GM10248 (cell line): Measurements from ENCODE around the gene ERMP1.

ENCODE experiments used
- CTCF ChIA-PET: fragments of 300-600 bp; sonication (Branson Sonifier 250); formaldehyde crosslinking; extraction: SDS; loops from one replicate; lab custom pipeline; 2021; ENCODE audit warnings: antibody characterized with exemption; lab: Yijun Ruan, JAX
- POLR2A ChIA-PET: fragments of 350-650 bp; sonication (Branson Sonifier 250); formaldehyde crosslinking; extraction: SDS; loops from one replicate; lab custom pipeline; 2020; ENCODE audit warnings: antibody characterized with exemption; lab: Yijun Ruan, JAX
- DNase-seq: peaks from one replicate; pipeline ENCODE4 v3.0.0; 2012; ENCODE audit errors: extremely low spot score
- TF ChIP-seq, protein P1 (sequence below): IDR thresholded peaks from 2 replicates; pipeline ENCODE4 v1.5.1; 2012; ENCODE audit warnings: mild to moderate bottlenecking, low read depth; ENCODE audit errors: extremely low read depth, missing control alignments, control extremely low read depth

ERMP1 gene

DNA sequence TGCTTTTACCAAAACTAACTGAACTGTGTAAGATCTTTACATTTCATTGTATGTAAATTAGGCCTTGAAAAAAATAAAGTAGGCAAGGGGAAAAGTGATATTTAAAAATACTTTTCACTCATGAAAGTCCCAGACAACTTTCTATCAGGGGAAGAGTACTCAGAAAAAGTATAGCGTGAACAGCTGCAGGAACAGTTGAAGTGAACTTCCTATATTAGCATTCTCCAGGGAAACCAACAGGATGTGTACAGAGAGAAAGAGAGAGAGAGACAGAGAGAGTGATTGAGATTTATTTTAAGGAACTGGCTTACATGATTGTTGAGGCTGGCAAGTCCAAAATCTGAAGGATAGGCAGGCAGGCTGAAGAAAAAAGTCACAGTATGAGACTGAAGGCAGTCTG is 42.0 kb downstream of the ERMP1 start:
- POLR2A ChIA-PET, result no interaction called here
- TF ChIP-seq, protein P1, sequence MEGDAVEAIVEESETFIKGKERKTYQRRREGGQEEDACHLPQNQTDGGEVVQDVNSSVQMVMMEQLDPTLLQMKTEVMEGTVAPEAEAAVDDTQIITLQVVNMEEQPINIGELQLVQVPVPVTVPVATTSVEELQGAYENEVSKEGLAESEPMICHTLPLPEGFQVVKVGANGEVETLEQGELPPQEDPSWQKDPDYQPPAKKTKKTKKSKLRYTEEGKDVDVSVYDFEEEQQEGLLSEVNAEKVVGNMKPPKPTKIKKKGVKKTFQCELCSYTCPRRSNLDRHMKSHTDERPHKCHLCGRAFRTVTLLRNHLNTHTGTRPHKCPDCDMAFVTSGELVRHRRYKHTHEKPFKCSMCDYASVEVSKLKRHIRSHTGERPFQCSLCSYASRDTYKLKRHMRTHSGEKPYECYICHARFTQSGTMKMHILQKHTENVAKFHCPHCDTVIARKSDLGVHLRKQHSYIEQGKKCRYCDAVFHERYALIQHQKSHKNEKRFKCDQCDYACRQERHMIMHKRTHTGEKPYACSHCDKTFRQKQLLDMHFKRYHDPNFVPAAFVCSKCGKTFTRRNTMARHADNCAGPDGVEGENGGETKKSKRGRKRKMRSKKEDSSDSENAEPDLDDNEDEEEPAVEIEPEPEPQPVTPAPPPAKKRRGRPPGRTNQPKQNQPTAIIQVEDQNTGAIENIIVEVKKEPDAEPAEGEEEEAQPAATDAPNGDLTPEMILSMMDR, result no peak
- CTCF ChIA-PET, result no interaction called here
- DNase-seq, result no peak

DNA sequence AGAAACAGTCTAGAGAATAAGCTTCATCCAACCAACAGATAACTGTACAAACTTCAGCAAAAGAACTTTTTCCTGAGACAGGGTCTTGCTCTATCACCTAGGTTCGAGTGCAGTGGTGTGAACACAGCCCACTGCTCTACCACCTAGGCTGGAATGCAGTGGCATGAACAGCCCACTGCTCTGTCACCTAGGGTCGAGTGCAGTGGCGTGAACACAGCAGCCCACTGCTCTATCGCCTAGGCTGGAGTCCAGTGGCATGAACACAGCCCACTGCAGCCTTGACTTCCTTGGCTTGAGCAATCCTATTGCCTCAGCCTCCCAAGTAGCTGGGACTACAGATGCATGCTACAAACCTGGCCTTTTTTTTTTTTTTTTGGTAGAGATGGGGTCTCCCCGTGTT is 43.4 kb downstream of the ERMP1 start:
- ChIA-PET POLR2A (no interaction called here), CTCF (interaction anchor here (0.9 kb wide), 1 partner anchor 11 kb away, joined by 4 read pairs; no protein-coding TSS in a partner anchor)
- DNase-seq, result no peak
- TF ChIP-seq, protein P1, result no peak

DNA sequence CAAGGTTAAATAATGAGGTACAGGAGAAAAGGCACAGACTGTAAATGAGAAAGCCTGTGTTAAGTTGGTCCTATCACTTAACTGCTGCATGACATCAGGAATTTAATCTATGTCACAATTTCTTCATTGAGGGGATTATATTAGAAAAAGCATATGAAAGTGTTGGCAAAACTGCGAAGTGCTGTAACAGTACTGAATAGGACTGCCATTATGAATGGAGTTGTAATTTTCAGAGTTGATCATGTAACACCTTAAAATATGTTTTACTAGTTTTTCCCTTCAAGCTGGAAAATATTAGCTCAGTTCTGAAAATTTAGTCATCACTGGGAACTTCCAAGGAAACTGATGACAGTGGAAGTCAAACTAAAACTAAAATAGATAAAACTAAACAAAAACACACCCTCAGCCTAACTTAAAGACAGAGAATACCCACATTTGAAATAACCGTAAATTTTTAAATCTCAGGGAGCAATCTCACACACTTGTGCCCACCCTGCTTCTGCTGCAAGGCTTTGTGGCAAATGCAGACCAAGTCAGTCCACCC is 45.1 kb downstream of the ERMP1 start:
- CTCF ChIA-PET, result interaction anchor here (0.9 kb wide), 1 partner anchor 13 kb away, joined by 3 read pairs; no protein-coding TSS in a partner anchor
- no peak for DNase-seq
- POLR2A ChIA-PET, result no interaction called here
- TF ChIP-seq, protein P1, result no peak

DNA sequence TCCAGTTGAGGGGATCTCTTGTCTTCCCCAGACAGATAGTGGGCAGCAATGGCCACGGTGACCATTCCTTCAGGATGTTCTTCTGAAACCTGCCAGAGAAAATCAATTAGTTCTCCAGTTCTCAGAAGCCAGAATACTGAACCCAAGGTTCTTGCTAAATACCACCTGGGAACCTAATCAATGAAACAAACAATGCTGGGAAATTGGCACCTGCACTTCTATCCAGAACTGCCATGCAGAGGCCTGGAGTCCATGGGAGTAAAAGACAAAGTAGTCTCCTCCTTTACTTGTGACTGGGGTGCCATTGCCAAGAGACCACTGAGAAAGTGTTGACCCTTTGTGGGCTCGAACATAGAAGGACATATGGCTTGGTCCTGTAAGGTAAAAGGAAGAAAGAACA is 45.7 kb downstream of the ERMP1 start:
- CTCF ChIA-PET, result interaction anchor here (0.9 to 1.9 kb wide), 3 partner anchors 13 to 35 kb away, joined by 3 to 6 read pairs (median 4); no protein-coding TSS in a partner anchor
- POLR2A ChIA-PET, result no interaction called here
- DNase-seq, result no peak

DNA sequence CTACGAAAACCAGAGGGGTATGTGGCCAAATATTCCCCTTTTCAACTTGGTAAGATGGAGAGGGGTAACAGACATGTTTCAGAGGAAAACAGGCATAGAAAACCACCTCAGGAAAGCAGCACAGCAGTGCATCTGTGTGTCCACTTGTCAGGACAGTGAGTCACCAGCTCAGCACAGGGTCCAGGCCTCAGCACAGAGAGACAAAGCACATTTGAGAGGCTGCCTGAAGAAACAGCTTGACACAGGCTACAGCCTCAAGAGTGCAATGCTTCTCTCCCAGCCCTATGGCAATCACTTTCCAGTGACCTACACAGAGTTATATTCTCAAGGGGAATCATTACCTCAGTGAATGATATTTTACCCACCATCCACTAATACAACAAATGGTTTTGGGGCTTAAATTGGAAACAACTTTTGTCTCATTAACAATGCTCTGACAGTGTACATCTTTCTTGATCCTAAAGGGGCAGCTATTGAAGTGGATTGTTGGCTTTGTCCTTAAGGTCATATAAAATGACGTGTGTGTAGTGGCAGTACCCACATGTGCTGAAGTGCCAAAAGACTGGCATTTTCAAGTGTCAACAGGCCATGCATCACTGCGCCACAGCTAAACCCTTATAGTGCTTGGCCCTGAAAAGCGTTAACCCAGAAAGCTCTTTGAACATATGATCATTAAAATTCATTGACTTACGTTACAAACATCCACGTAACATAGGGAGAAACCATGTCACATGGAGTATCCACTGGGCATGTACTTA is 46.4 kb downstream of the ERMP1 start:
- TF ChIP-seq, protein P1, result no peak
- ChIA-PET POLR2A (no interaction called here), CTCF (interaction anchor here (1.7 to 1.9 kb wide), 2 partner anchors 13 to 35 kb away, joined by 4 to 6 read pairs; no protein-coding TSS in a partner anchor)
- DNase-seq, result no peak

More for the DNA sequence above, 45.7 kb downstream of the ERMP1 start:
- TF ChIP-seq, protein P1, result no peak

DNA sequence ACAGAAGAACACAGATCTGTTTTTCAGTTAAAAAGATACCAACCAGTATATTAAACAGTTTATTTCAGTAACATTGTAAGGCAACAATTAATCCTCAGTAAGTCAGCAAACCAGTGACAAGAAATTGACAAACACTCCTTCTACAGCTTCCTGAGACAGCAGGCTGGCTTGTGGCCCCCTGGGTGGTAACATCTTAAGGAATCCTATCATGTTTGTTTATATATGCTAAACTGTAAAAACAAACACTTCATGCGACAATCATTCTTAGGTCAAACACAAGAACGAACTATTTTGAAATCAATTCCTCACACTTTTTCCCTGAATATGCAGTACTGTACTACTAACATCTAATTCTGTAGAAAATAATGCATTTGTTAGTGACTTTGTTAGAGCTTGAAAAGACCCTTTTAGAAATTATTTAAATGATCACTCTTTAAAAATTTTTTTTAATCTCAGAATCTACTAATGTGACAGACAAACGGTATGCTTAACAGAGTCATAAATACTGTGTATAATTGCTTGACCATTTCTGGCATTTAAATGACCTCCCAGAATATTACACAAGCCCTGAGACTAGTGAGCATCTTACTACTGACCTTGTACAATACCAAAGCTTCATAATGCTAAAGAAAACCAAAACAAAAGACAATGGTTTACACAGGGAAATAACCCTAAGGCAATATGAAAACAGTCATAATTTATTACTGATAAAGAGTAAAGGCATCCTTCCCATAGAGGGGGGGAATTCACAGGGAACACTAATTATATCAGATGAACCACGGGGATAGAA is 48.2 kb downstream of the ERMP1 start:
- ChIA-PET CTCF (interaction anchor here (1.2 kb wide), 1 partner anchor 12 kb away, joined by 4 read pairs; no protein-coding TSS in a partner anchor), POLR2A (no interaction called here)
- TF ChIP-seq, protein P1, result no peak
- no peak for DNase-seq
